Thyroid gland (tissue), 4 donors: ENCODE measurements around the gene TMEM52. TPM values are rescaled to one million over a fixed set of nuclear protein-coding genes. Genes with fewer than 3 reads are reported as not detected.

ENCODE experiments used
- DNase-seq, 2 donors: peaks; one replicate each; pipeline ENCODE4 v3.0.0-alpha.2; 2019
- H3K27ac ChIP-seq, 3 donors: fragments of 200-600 bp; sonication (generic); 1 replicate in 2 of 3; 2 replicates in 1 of 3; pipeline ENCODE4 v1.5.1; 2016 to 2019; ENCODE audit warnings: mild to moderate bottlenecking in 1 of 3, moderate library complexity in 1 of 3
- H3K27me3 ChIP-seq: fragments of 200-600 bp; sonication (generic); one replicate; pipeline ENCODE4 v1.5.1; 2019
- H3K36me3 ChIP-seq, 2 donors: fragments of 200-600 bp; sonication (generic); one replicate each; pipeline ENCODE4 v1.5.1; 2016 to 2019
- H3K4me1 ChIP-seq, 2 donors: fragments of 200-600 bp; sonication (generic); one replicate each; pipeline ENCODE4 v1.5.1; 2017 to 2019
- H3K4me3 ChIP-seq, 3 donors: fragments of 200-600 bp; sonication (generic); replicated peaks in 1 of 3; 1 replicate in 2 of 3; 2 replicates in 1 of 3; pipeline ENCODE4 v1.5.1; 2016; ENCODE audit warnings: mild to moderate bottlenecking in 1 of 3
- H3K9me3 ChIP-seq: fragments of 200-600 bp; sonication (generic); one replicate; pipeline ENCODE4 v1.5.1; 2017
- POLR2A ChIP-seq, 2 donors: fragments of 450-650 bp; IDR thresholded peaks; one replicate each; pipeline ENCODE4 v1.6.1; 2017; ENCODE audit warnings: antibody characterized with exemption in 2 of 2, mild to moderate bottlenecking in 2 of 2, moderate library complexity in 1 of 2
- WGBS, 2 donors: methylation state at CpG; one replicate each; pipeline ENCODE4 v1.1.5; 2017; 5-methylcytosine and 5-hydroxymethylcytosine counted together
- intact Hi-C: fragments of 100-400 bp; cut with DNase I; formaldehyde crosslinking; loops from one replicate; pipeline ENCODE4 v1.15.1; 2023
- total RNA-seq, 4 donors: library from RNA; depleted of rRNA; stranded (reverse); fragments of >200 nt; gene quantifications; one replicate each; pipeline ENCODE4 v1.2.3, GENCODE V29; 2016
- TF ChIP-seq, protein P1 (sequence below), 6 experiments: fragments of 200-600 bp in 3 of 6; fragments of 450-650 bp in 3 of 6; sonication (generic) in 3 of 6; IDR thresholded peaks; one replicate each; pipeline ENCODE4 v1.5.1; 2016 to 2019; ENCODE audit warnings: antibody characterized with exemption in 6 of 6, mild to moderate bottlenecking in 2 of 6, inconsistent platforms in 1 of 6, moderate library complexity in 1 of 6

Gene TMEM52
- total RNA-seq, 4 donors from 2014 or later, result not detected

DNA sequence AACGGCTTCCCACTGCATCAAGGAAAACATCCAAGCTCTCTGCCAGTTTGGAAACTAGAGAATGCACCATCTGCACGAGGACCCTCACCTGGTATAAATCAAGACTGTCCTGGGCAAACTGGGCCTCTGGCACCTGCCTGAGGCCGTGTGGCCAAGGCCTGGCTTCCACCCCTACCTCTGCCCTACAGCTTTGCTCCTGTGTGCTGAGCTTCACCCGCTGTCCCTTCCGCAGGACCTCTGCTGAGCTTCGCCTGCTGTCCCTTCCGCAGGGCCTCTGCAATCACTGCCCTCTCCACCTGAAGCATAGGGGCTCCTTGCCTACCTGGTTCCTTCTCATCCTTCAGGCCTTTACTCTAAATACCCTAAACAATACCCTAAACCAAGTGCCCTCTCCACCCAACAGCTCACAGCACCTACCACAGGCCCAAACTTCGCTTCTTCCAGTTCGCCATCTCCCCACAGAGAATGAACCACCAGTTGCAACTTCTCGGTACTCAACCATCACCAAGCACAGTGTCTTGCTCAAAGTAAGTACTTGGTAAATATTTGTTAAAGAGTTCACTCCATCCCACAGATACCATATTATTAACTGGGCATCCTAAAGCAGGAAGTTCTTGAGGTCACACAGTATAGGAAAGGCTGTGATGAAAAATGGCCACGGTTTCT lies 46.6 kb downstream of the TMEM52 start:
- DNase-seq, result no peak
- Histone ChIP-seq H3K27ac (peak overlapping the region in 1 of 3 donors; percentile 30), H3K4me1 (peaks cover 44 to 50% of the 10 kb centered on the region in 2 donors), H3K4me3 (no peak overlapping the region), H3K9me3 (no peaks in the 10 kb centered on the region), H3K36me3 (no peaks in the 10 kb centered on the region), H3K27me3 (no peaks in the 10 kb centered on the region)
- 81 to 85% methylated on average over 11 of the region's 11 CpGs for WGBS, 2 donors
- TF ChIP-seq POLR2A (IDR thresholded peaks at IDR 0.05), result no peak
- TF ChIP-seq, protein P1, sequence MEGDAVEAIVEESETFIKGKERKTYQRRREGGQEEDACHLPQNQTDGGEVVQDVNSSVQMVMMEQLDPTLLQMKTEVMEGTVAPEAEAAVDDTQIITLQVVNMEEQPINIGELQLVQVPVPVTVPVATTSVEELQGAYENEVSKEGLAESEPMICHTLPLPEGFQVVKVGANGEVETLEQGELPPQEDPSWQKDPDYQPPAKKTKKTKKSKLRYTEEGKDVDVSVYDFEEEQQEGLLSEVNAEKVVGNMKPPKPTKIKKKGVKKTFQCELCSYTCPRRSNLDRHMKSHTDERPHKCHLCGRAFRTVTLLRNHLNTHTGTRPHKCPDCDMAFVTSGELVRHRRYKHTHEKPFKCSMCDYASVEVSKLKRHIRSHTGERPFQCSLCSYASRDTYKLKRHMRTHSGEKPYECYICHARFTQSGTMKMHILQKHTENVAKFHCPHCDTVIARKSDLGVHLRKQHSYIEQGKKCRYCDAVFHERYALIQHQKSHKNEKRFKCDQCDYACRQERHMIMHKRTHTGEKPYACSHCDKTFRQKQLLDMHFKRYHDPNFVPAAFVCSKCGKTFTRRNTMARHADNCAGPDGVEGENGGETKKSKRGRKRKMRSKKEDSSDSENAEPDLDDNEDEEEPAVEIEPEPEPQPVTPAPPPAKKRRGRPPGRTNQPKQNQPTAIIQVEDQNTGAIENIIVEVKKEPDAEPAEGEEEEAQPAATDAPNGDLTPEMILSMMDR (IDR thresholded peaks at IDR 0.05), result no peak
- intact Hi-C loops, result no loop called here

DNA sequence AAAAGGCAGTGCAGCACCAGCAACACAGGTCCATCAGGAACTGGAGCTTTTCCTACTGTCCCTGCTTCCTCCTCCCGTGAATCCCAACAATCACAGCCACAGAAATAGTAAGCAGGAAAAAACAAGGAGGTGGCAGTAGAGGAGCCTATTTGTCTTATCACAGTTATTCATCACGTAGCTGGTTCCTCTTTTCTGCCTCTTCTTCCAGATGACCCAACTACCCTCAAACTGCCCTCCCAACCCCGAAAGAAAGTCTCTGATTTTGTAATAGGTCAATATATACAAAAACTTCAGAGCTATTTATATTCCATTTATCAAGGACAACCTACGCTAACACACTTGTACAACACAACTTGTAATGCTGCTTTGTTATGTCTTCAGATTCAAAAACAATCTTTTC lies 49.6 kb downstream of the TMEM52 start:
- Histone ChIP-seq H3K27ac (no peak overlapping the region), H3K36me3 (no peaks in the 10 kb centered on the region), H3K4me1 (peaks cover 32 to 37% of the 10 kb centered on the region in 2 donors), H3K9me3 (no peaks in the 10 kb centered on the region), H3K27me3 (no peaks in the 10 kb centered on the region), H3K4me3 (no peak overlapping the region)
- WGBS, 2 donors, result 73 to 79% methylated on average over 4 of the region's 4 CpGs
- no peak for TF ChIP-seq POLR2A (IDR thresholded peaks at IDR 0.05)
- TF ChIP-seq, protein P1 (IDR thresholded peaks at IDR 0.05), result no peak
- no peak for DNase-seq
- intact Hi-C loops, result no loop called here

Other genes with a start within 250 kb of the TMEM52 start
- 10 to 100 TPM; 35.5 to 85.1 (median 50.2) TPM for gene SLC35E2B, start 226.5 kb downstream of the TMEM52 start, total RNA-seq
- 10 to 100 TPM; 14.7 to 36.1 (median 29.5) TPM for gene CDK11A, start 194.9 kb downstream of the TMEM52 start, total RNA-seq
- gene NADK, start 140.8 kb downstream of the TMEM52 start, total RNA-seq, result 10 to 100 TPM; 64.8 to 91.4 (median 84.2) TPM
- 100 to 1,000 TPM; 154 to 200 (median 174) TPM for gene GNB1, start 28.2 kb downstream of the TMEM52 start, total RNA-seq
- under 1 TPM in 1 of 4 donors, not detected in 3; 0.13 TPM for gene CALML6, start 4.0 kb downstream of the TMEM52 start, total RNA-seq
- under 1 TPM in 1 of 4 donors, not detected in 3; 0.13 TPM for gene CFAP74, start 84.5 kb upstream of the TMEM52 start, total RNA-seq
- gene GABRD, start 100.1 kb upstream of the TMEM52 start, total RNA-seq, result under 1 TPM in 2 of 4 donors, not detected in 2; 0.49 to 0.78 TPM
- 10 to 100 TPM; 33.6 to 53.0 (median 44.3) TPM for gene PRKCZ, start 131.1 kb upstream of the TMEM52 start, total RNA-seq